Measurements from ENCODE around the gene FRK.
"Not testable (repeated sequence)": the region's sequence is repeated elsewhere in the genome, so short reads cannot be mapped to it uniquely, and the experiment has no call there.

The FRK gene

DNA sequence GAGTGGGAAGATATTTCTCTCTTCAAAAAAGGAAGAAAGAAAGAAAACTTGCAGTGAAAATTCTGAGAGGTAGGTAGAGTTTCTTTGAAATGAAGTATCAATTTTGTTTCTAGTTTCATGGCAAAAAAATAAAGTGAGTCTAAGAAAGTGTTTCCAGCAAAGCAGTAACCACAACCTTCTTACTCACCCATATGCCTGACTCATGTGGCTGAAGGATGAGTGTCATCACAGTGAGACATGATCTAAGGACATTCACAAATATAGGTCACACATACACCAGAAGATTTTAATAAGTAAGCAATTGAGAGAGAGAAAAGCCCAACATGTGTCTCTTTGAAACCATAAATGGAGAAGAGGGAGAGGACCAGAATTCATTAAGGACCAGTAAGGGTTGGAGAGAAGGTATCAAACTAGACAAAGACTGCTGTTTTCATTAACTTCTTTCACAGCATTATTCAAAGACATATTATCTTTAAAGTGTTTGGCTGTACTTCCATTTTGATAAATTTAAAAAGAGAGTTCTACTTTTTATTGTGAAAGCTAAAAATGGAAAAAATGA lies 169.5 kb downstream of the FRK start:
- H3K27ac ChIP-seq (ENCODE audit: low read length): no peak overlapping the region
- no peaks in the 10 kb centered on the region for H3K4me1 ChIP-seq (ENCODE audit: control insufficient read depth, insufficient read depth, low read length)
- H3K4me3 ChIP-seq (ENCODE audit: low read length): no peak overlapping the region
- DNase-seq (ENCODE audit: low read depth, low spot score): no peak
- no peaks in the 10 kb centered on the region for H3K36me3 ChIP-seq (ENCODE audit: control insufficient read depth, insufficient read depth, low read length)
- no peaks in the 10 kb centered on the region for H3K27me3 ChIP-seq (ENCODE audit: control insufficient read depth, insufficient read depth, low read length)
- H3K9me3 ChIP-seq (ENCODE audit: control insufficient read depth, insufficient read depth, low read length): no peaks in the 10 kb centered on the region

DNA sequence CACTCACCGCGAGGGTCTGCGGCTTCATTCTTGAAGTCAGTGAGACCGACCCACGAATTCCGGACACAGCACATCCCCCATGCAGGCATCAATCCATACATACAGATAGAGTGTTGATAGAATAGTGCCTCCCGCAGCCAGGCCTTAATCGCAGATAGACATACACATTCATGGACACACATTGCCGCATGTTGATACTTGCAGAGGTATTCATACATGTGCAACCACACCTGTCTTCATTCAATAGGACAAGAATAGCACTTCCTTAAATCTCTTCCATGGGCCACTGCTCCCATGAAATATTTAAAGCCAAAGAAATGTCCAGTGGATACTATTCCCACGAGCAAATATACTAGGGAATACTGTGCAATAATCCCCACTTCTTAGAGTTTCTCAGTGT lies 170.5 kb downstream of the FRK start:
- no peak overlapping the region for H3K27ac ChIP-seq (ENCODE audit: low read length)
- H3K27me3 ChIP-seq (ENCODE audit: control insufficient read depth, insufficient read depth, low read length): no peaks in the 10 kb centered on the region
- H3K4me3 ChIP-seq (ENCODE audit: low read length): no peak overlapping the region
- no peaks in the 10 kb centered on the region for H3K9me3 ChIP-seq (ENCODE audit: control insufficient read depth, insufficient read depth, low read length)
- no peaks in the 10 kb centered on the region for H3K36me3 ChIP-seq (ENCODE audit: control insufficient read depth, insufficient read depth, low read length)
- WGBS (ENCODE audit: insufficient coverage, insufficient read length): no CpG with 5 or more reads among the region's 10 CpGs
- H3K4me1 ChIP-seq (ENCODE audit: control insufficient read depth, insufficient read depth, low read length): no peaks in the 10 kb centered on the region
- no peak for DNase-seq (ENCODE audit: low read depth, low spot score)

DNA sequence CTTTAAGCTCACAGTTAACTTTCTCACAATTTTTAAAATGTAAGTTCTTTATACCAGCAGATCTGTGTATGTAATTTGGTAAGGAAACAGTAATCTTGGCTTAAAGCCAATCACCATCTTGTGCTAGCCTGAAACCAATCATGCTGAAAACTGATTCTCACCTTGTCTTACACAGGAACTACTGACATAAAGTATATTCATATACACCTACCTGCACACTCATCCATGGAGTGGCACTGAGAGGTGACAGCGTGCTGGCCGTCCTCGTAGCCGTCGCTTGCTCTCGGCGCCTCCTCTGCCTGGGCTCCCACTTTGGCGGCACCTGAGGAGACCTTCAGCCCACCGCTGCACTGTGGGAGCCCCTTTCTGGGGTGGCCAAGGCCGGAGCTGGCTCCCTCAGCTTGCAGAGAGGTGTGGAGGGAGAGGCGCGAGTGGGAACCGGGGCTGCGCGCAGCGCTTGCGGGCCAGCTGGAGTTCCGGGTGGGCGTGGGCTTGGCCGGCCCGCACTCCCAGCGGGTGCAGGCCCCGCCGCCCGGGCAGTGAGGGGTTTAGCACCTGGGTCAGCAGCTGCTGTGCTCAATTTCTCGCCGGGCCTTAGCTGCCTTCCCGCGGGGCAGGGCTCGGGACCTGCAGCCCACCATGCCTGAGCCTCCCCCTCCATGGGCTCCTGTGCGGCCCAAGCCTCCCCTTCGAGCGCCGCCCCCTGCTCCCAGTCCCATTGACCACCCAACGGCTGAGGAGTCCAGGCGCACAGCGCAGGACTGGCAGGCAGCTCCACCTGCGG lies 171.8 kb downstream of the FRK start:
- not testable (repeated sequence) for H3K4me1 ChIP-seq (ENCODE audit: control insufficient read depth, insufficient read depth, low read length); H3K9me3 ChIP-seq (ENCODE audit: control insufficient read depth, insufficient read depth, low read length); H3K27me3 ChIP-seq (ENCODE audit: control insufficient read depth, insufficient read depth, low read length); H3K36me3 ChIP-seq (ENCODE audit: control insufficient read depth, insufficient read depth, low read length); DNase-seq (ENCODE audit: low read depth, low spot score); H3K4me3 ChIP-seq (ENCODE audit: low read length); H3K27ac ChIP-seq (ENCODE audit: low read length)
- no CpG with 5 or more reads among the region's 38 CpGs for WGBS (ENCODE audit: insufficient coverage, insufficient read length)

GRCh38 chr6:115887891-115888290 lies 172.8 kb downstream of the FRK start:
- Histone ChIP-seq H3K4me1 (ENCODE audit: control insufficient read depth, insufficient read depth, low read length) (no peaks in the 10 kb centered on the region), H3K4me3 (ENCODE audit: low read length) (no peak overlapping the region), H3K27ac (ENCODE audit: low read length) (no peak overlapping the region), H3K27me3 (ENCODE audit: control insufficient read depth, insufficient read depth, low read length) (no peaks in the 10 kb centered on the region), H3K36me3 (ENCODE audit: control insufficient read depth, insufficient read depth, low read length) (no peaks in the 10 kb centered on the region), H3K9me3 (ENCODE audit: control insufficient read depth, insufficient read depth, low read length) (no peaks in the 10 kb centered on the region)
- no CpG with 5 or more reads among the region's 7 CpGs for WGBS (ENCODE audit: insufficient coverage, insufficient read length)
- DNase-seq (ENCODE audit: low read depth, low spot score): no peak

DNA sequence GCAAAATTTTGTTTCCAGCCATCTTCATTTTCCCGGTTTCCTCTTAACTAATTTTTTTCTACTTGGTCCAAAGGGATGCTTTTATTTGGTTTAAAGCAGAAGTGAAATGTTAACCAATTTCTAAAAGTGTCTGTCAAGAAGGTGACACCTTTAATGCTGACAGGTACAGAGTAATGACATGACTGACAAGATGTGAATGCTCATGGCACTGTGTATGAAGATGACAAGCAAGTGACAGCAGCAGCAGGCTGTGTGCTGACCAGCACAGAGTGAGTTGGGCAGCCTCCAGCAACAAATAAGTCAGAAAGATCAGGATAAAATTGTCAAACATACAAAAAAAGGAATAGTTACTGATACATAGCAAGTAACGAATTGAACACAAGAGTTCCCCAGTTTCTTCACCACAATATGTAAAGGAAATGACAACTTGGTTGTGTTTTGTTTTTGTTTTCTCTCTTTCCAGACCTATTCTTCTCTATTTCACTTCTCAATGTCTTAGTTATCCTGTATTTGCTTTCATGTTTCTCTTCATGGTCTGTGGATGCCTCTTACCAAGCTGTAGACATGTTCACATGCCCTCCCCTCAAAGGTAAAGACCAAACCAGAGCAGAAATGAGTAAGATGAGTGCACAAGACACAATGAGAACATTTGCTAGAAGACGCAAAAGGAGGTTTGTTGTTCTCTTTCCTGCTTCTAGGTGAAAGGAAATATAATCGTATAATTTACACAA lies 174.9 kb downstream of the FRK start:
- no peaks in the 10 kb centered on the region for H3K9me3 ChIP-seq (ENCODE audit: control insufficient read depth, insufficient read depth, low read length)
- no CpG with 5 or more reads among the region's 4 CpGs for WGBS (ENCODE audit: insufficient coverage, insufficient read length)
- H3K36me3 ChIP-seq (ENCODE audit: control insufficient read depth, insufficient read depth, low read length): no peaks in the 10 kb centered on the region

GRCh38 chr6:115882771-115883170 lies 177.9 kb downstream of the FRK start:
- H3K36me3 ChIP-seq (ENCODE audit: control insufficient read depth, insufficient read depth, low read length): no peaks in the 10 kb centered on the region
- no peaks in the 10 kb centered on the region; the same call in 1 of the 2 replicates for H3K27me3 ChIP-seq (ENCODE audit: control insufficient read depth, insufficient read depth, low read length)
- H3K9me3 ChIP-seq (ENCODE audit: control insufficient read depth, insufficient read depth, low read length): no peaks in the 10 kb centered on the region
- H3K4me3 ChIP-seq (ENCODE audit: low read length): no peak overlapping the region
- no peak for DNase-seq (ENCODE audit: low read depth, low spot score)
- WGBS (ENCODE audit: insufficient coverage, insufficient read length): no CpG with 5 or more reads among the region's 2 CpGs
- no peak overlapping the region for H3K27ac ChIP-seq (ENCODE audit: low read length)
- H3K4me1 ChIP-seq (ENCODE audit: control insufficient read depth, insufficient read depth, low read length): no peaks in the 10 kb centered on the region

More for the DNA sequence above, 174.9 kb downstream of the FRK start:
- Histone ChIP-seq H3K4me3 (ENCODE audit: low read length) (no peak overlapping the region), H3K4me1 (ENCODE audit: control insufficient read depth, insufficient read depth, low read length) (no peaks in the 10 kb centered on the region), H3K27me3 (ENCODE audit: control insufficient read depth, insufficient read depth, low read length) (no peaks in the 10 kb centered on the region; the same call in 1 of the 2 replicates), H3K27ac (ENCODE audit: low read length) (no peak overlapping the region)
- DNase-seq (ENCODE audit: low read depth, low spot score): no peak

DNA sequence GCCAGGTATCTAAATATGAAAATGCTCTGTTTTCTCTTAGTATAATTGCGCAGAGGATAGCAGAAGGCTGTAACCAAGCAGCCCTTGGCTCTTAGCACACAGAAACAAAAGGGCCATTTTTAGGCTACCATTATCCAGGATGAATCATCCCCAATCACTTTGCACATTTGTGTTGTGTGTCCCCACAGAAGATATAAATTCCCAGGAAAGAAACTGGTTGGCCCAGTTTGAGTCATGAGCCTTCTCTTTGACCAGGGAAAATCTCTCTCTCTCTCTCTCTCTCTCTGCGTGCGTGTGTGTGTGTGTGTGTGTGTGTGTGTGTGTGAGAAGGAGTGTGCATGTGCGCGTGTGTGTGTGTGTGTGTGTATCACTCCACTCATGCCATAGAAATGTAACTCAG lies 178.5 kb downstream of the FRK start:
- H3K27ac ChIP-seq (ENCODE audit: low read length): no peak overlapping the region
- DNase-seq (ENCODE audit: low read depth, low spot score): no peak
- WGBS (ENCODE audit: insufficient coverage, insufficient read length): no CpG with 5 or more reads among the region's 5 CpGs

More for the DNA sequence above, 178.5 kb downstream of the FRK start:
- no peaks in the 10 kb centered on the region; the same call in 1 of the 2 replicates for H3K27me3 ChIP-seq (ENCODE audit: control insufficient read depth, insufficient read depth, low read length)
- H3K9me3 ChIP-seq (ENCODE audit: control insufficient read depth, insufficient read depth, low read length): no peaks in the 10 kb centered on the region
- H3K4me1 ChIP-seq (ENCODE audit: control insufficient read depth, insufficient read depth, low read length): no peaks in the 10 kb centered on the region
- no peak overlapping the region for H3K4me3 ChIP-seq (ENCODE audit: low read length)
- H3K36me3 ChIP-seq (ENCODE audit: control insufficient read depth, insufficient read depth, low read length): no peaks in the 10 kb centered on the region
